ENCODE data around the gene DNAJC18.

Gene DNAJC18

DNA sequence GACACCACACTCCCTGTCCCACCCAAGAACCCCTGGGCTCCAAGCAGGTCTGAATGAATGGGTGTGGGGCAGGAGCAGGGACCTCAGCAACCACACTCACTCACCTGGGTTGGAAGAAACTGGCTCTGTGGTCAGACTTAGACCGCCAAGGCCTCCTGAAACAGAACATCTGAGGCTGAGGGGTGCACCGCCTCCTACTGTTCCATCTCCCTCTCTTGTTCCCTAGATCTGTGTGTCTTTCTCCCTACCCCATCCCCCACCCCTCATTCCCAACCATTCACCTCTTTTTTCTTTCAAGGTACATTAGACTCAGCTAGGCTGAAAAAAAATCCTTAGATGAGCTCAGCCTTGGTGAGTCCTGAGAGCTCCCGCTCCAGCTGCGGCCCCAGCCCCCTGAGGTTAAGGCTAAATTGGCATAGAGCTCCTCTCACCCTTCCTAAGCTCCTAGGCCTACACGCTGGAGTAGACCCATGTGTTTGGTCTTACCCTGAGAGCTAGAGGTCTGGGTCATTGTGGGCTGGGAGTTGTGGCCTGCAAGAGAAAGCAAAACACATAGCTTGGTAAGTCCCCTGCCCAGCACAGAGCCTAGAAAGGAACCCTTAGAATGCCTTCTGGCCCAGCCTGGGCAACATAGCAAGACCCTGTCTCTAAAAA lies 18.5 kb upstream of the DNAJC18 start:
- DNase-seq (ENCODE audit: extremely low read depth, low read depth) = no peak
- TF ChIP-seq CTCF (IDR thresholded peaks at IDR 0.05; ENCODE audit: low read depth, low read length) = no peak

DNA sequence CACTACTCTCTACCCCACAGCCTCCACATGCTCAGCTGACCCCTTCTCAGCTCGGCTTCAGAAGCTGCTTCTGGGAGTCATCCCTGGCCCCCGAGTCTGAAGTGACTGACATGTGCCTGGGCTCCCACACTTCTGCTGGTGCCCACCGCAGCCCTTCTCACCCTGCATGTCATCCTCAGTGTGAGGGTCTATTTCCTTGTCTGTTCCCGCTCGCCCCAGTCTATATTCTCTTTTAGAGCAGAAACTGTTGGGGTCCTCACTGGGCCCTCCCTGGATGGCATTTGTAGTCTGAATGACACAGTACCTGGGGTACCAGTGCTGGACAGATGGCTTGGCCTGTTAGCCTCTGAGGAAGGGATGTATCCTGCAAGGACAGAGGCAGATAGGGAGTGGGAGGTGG lies 17.9 kb upstream of the DNAJC18 start:
- TF ChIP-seq CTCF (IDR thresholded peaks at IDR 0.05; ENCODE audit: low read depth, low read length) = no peak
- DNase-seq (ENCODE audit: extremely low read depth, low read depth) = no peak

- no peak for DNase-seq (ENCODE audit: extremely low read depth, low read depth)
- no peak for TF ChIP-seq CTCF (IDR thresholded peaks at IDR 0.05; ENCODE audit: low read depth, low read length)
These were observed 17.5 kb upstream of the DNAJC18 start for GRCh38 chr5:139456776-139457175.

GRCh38 chr5:139454568-139455290 lies 15.4 kb upstream of the DNAJC18 start:
- TF ChIP-seq CTCF (IDR thresholded peaks at IDR 0.05; ENCODE audit: low read depth, low read length) = no peak
- no peak for DNase-seq (ENCODE audit: extremely low read depth, low read depth)

DNA sequence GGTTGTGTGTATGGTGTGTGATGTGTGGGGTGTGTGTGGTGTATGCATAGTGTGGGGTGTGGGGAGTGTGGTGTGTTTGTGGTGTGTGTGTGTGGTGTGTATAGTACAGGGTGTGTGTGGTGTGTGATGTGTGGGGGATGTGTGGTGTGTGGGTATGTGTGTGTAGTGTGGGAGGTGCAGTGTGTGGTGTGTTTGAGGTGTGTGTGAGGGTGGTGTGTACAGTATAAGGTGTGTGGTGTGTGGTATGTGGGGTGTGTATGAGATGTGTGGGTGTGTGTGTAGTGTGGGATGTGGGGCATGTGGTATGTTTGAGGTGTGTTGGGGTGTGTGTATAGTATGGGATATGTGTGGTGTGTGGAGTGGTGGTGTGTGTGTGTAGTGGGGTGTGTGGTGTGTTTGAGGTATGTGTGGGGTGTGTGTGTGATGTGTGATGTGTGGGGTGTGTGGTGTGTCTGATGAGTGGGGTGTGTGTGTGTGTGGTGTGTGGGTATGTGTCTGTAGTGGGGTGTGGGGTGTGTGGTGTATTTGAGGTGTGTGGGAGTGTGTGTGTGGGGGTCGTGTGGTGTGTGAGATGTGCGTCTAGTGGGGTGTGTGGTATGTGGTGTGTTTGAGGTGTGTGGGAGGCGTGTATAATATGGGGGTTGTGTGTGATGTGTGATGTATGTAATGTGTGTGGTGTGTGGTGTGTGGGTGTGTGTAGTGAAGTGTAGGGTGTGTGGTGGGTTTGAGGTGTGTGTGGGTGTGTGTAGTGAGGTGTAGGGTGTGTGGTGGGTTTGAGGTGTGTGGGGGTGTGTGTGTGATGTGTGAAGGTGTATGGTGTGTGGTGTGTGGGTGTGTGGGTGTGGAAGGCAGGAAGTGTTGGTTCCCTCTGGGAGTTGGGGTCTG lies 14.6 kb upstream of the DNAJC18 start:
- no peak for DNase-seq (ENCODE audit: extremely low read depth, low read depth)
- TF ChIP-seq CTCF (IDR thresholded peaks at IDR 0.05; ENCODE audit: low read depth, low read length) = no peak

GRCh38 chr5:139451878-139452660 lies 12.7 kb upstream of the DNAJC18 start:
- DNase-seq (ENCODE audit: extremely low read depth, low read depth) = no peak
- TF ChIP-seq CTCF (IDR thresholded peaks at IDR 0.05; ENCODE audit: low read depth, low read length) = no peak
